MCF 10A (cell line): Measurements from ENCODE around the gene REG1B. TPM values are rescaled to one million over a fixed set of nuclear protein-coding genes. Genes with fewer than 3 reads are reported as not detected.

Experiments
- BruUV-seq: library from RNA; stranded (reverse); fragments of 400-500 nt; replicated peaks from 2 replicates; lab custom pipeline; 2021; lab: Mats Ljungman, UMichigan
- CTCF ChIA-PET: fragments of 300-600 bp; sonication (Branson Sonifier 250); formaldehyde crosslinking; extraction: SDS; loops from one replicate; lab custom pipeline; 2021; ENCODE audit warnings: antibody characterized with exemption, inconsistent platforms; lab: Yijun Ruan, JAX
- POLR2A ChIA-PET: fragments of 300-600, 350-650 bp; sonication (Branson Sonifier 250); formaldehyde crosslinking; extraction: SDS; loops from one replicate; lab custom pipeline; 2020; ENCODE audit warnings: antibody characterized with exemption, inconsistent platforms; lab: Yijun Ruan, JAX
- DNase-seq: peaks from one replicate; pipeline ENCODE4 v3.0.0-alpha.2; 2018; ENCODE audit not compliant: unreplicated experiment
- H3K27ac Mint-ChIP-seq: one replicate; pipeline ENCODE4 v1.8.0; 2022; ENCODE audit warnings: mild to moderate bottlenecking, low read depth, mixed read lengths; ENCODE audit not compliant: unreplicated experiment
- H3K27me3 Mint-ChIP-seq: one replicate; pipeline ENCODE4 v1.8.0; 2022; ENCODE audit warnings: mixed read lengths; ENCODE audit not compliant: insufficient read depth, unreplicated experiment
- H3K36me3 Mint-ChIP-seq: one replicate; pipeline ENCODE4 v1.8.0; 2022; ENCODE audit warnings: mild to moderate bottlenecking, moderate library complexity, mixed read lengths; ENCODE audit not compliant: insufficient read depth, unreplicated experiment
- H3K4me1 Mint-ChIP-seq: one replicate; pipeline ENCODE4 v1.8.0; 2022; ENCODE audit warnings: mixed read lengths; ENCODE audit not compliant: insufficient read depth, unreplicated experiment
- H3K4me3 Mint-ChIP-seq: one replicate; pipeline ENCODE4 v1.8.0; 2022; ENCODE audit warnings: mild to moderate bottlenecking, moderate library complexity, mixed read lengths; ENCODE audit not compliant: unreplicated experiment
- H3K9me3 Mint-ChIP-seq: one replicate; pipeline ENCODE4 v1.8.0; 2022; ENCODE audit warnings: mixed read lengths; ENCODE audit not compliant: unreplicated experiment
- intact Hi-C: fragments of 100-400 bp; cut with micrococcal nuclease; formaldehyde crosslinking; loops from 2 replicates; pipeline ENCODE4 v1.14.1; 2022
- total RNA-seq: library from RNA; stranded (reverse); gene quantifications from 2 replicates; pipeline ENCODE4 v1.2.3, GENCODE V29; 2022
- TF ChIP-seq, protein P1 (sequence below): fragments of 200-600 bp; IDR thresholded peaks from one replicate; pipeline ENCODE4 v1.8.0; 2022; ENCODE audit warnings: antibody characterized with exemption, mild to moderate bottlenecking; ENCODE audit not compliant: unreplicated experiment

REG1B gene
- total RNA-seq, 1 experiment from 2014 or later: not detected

DNA sequence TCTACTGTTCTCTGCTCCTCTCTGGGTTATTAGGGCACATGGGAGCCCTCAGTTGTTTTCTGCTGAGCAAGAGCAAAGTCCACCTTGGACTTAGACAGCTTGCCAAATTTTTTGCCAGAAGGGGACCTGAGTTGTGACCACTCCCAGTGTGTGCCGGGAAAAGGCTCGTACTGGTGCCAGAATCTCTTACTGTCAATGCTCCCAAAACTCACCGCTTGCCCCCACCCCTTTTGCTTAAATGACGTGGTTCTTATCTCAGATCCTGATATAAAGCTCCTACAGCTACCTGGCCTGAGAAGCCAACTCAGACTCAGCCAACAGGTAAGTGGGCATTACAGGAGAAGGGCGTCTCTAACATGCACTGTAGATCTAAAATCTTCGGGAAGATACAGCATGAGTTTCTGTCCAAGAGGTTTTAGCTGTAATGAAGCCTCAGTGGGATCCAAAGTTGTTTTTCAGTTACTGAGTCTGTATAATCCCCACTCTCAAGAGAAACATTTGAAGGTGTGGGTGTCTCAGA, 32.5 kb upstream of the REG1B start, which contains the start of gene REG1A:
Gene REG1A, plus strand, starts transcription at position 295 of the 520 bp plus-strand sequence. CDS start 374 bp downstream, outside the sequence.
- peaks cover 24% of the 10 kb centered on the region for H3K9me3 Mint-ChIP-seq
- ChIA-PET POLR2A (interaction anchor here (0.7 kb wide), 1 partner anchor 22 kb away, joined by 3 read pairs; no protein-coding TSS in a partner anchor), CTCF (no interaction called here)
- H3K36me3 Mint-ChIP-seq: no peaks in the 10 kb centered on the region
- H3K27me3 Mint-ChIP-seq: no peaks in the 10 kb centered on the region
- intact Hi-C loops: no loop called here
- no peak within 1 kb of the TSS for H3K27ac Mint-ChIP-seq
- DNase-seq: no peak
- TF ChIP-seq, protein P1, sequence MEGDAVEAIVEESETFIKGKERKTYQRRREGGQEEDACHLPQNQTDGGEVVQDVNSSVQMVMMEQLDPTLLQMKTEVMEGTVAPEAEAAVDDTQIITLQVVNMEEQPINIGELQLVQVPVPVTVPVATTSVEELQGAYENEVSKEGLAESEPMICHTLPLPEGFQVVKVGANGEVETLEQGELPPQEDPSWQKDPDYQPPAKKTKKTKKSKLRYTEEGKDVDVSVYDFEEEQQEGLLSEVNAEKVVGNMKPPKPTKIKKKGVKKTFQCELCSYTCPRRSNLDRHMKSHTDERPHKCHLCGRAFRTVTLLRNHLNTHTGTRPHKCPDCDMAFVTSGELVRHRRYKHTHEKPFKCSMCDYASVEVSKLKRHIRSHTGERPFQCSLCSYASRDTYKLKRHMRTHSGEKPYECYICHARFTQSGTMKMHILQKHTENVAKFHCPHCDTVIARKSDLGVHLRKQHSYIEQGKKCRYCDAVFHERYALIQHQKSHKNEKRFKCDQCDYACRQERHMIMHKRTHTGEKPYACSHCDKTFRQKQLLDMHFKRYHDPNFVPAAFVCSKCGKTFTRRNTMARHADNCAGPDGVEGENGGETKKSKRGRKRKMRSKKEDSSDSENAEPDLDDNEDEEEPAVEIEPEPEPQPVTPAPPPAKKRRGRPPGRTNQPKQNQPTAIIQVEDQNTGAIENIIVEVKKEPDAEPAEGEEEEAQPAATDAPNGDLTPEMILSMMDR: no peak
- H3K4me3 Mint-ChIP-seq: no peak within 1 kb of the TSS
- H3K4me1 Mint-ChIP-seq: no peaks in the 10 kb centered on the region
- BruUV-seq: no TSS peak

DNA sequence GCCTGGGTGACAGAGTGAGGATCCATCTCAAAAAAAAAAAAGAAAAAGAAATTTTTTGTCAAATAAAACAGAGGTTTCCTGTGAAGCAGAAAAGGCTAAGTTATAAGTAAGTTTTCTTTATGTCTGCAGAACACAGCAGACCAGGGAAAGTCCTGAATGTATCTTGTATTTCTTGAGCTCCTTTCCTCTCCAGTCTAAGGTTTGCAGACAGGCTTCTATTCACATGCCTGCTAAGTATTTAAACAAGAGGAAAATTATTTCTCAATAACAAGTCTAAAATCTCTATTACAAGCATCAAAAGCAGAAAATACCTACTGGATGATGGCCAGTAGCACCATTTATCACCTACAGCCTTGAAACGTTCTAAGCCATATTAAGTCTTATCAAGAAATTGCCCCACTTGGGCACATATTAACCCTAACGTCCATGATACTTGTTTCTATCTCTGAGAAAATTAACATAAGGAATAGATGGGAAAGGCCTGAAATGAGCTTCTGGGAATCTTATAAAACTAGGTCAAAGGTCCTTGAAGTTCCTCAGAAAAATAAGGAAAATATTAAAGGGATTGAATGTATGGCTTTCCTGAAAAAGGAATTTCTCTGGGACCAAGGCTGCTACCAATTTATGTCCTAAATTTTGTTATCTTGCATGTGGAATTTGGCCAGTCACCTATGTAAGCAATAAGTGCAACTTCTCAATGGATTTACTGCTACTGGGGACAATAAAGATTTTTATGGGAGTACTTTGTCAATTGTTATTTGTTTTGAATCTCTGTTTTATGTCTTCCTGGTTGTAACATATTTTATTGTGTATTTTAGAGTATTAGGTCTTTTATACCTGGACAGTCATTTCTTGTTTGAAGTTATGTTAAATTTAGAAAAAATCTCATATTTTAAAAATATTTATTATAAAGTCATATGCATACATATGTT, 29.5 kb upstream of the REG1B start:
- ChIA-PET CTCF (no interaction called here), POLR2A (no interaction called here)
- no peak overlapping the region for H3K4me3 Mint-ChIP-seq
- intact Hi-C loops: no loop called here
- no peak overlapping the region for H3K27ac Mint-ChIP-seq
- H3K36me3 Mint-ChIP-seq: no peaks in the 10 kb centered on the region
- DNase-seq: no peak
- peaks cover 26% of the 10 kb centered on the region for H3K9me3 Mint-ChIP-seq
- BruUV-seq: no TSS peak
- TF ChIP-seq, protein P1: no peak
- no peaks in the 10 kb centered on the region for H3K27me3 Mint-ChIP-seq
- H3K4me1 Mint-ChIP-seq: no peaks in the 10 kb centered on the region

DNA sequence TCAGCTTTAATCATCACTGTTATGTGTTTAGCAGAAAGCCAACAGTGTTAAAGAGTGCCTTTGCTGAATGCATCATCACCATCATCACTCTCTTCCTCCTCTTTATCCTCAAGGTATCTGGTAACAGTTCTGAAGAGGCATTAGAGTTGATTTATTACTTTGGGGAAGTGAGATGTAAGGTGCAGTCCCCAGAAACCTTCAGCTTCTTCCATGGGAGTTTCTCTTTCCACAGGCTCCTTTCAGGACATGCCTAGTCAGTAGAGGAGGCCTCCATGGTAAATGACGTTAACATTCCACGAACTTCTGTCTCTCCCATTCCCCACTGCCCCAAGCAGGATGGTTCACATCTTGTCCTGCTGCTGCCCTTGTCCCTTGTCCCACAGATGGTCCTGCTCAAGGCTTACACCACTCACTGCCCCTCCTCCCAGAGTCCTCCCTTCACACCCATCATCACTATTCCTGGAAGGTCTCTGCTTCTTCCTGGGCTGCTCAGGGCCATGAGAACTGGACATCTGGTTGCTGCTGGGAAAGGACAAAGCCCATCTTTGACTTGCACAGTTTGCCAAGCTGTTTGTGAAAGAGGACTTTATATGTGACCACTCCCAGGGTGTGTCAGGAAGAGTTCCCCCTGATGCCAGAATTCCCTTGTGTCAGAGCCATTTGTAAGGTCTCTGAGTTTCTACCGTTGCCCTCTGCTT, 27.2 kb upstream of the REG1B start:
- BruUV-seq: no TSS peak
- H3K9me3 Mint-ChIP-seq: peaks cover 26% of the 10 kb centered on the region
- no peaks in the 10 kb centered on the region for H3K27me3 Mint-ChIP-seq
- TF ChIP-seq, protein P1: no peak
- ChIA-PET POLR2A (no interaction called here), CTCF (interaction anchor here (0.5 to 0.7 kb wide), 2 partner anchors 24 to 842 kb away, joined by 3 to 7 read pairs; no protein-coding TSS in a partner anchor)
- no peaks in the 10 kb centered on the region for H3K36me3 Mint-ChIP-seq
- H3K4me3 Mint-ChIP-seq: no peak overlapping the region
- intact Hi-C loops: no loop called here
- H3K4me1 Mint-ChIP-seq: no peaks in the 10 kb centered on the region
- no peak for DNase-seq
- H3K27ac Mint-ChIP-seq: no peak overlapping the region

DNA sequence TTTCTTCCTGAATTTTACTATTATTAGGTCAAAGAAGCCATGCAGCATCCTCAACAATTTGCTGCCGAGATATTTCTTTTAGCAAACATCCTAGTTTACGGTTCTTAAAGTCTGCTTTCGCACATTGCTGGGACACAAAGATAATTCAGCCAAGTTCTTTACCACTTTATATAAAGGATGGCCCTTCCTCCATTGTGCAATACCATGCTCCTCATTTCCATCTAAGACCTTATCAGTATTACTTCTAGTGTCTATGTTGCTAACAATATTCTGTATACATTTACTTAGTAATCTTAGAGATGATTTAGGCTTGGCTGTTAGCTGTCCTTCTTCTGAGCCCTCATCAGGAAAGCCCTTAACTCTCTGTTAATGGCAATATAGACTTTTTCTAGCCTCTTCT, 24.5 kb upstream of the REG1B start:
- no peak for DNase-seq
- ChIA-PET POLR2A (no interaction called here), CTCF (interaction anchor here (0.7 kb wide), 1 partner anchor 45 kb away, joined by 3 read pairs; no protein-coding TSS in a partner anchor)
- no TSS peak for BruUV-seq
- TF ChIP-seq, protein P1: no peak
- Mint-ChIP-seq H3K4me1 (no peaks in the 10 kb centered on the region), H3K27me3 (no peaks in the 10 kb centered on the region), H3K36me3 (no peaks in the 10 kb centered on the region), H3K9me3 (peaks cover 26% of the 10 kb centered on the region), H3K27ac (no peak overlapping the region), H3K4me3 (no peak overlapping the region)
- intact Hi-C loops: no loop called here
